Hematopoietic multipotent progenitor cell treated with erythropoietin and hydrocortisone succinate and interleukin-3 and kit ligand, for 8 days (in vitro differentiated cells): ENCODE results near the gene NT5C.
A peak's percentile ranks its signal among the peaks of the same experiment; 100 is the strongest.
"Not testable (repeated sequence)": the region's sequence is repeated elsewhere in the genome, so short reads cannot be mapped to it uniquely, and the experiment has no call there.

ENCODE experiments used
- DNase-seq: peaks from one replicate; pipeline ENCODE4 v3.0.0-alpha.2; 2015

The NT5C gene

GRCh38 chr17:75142236-75142971 lies 10.9 kb upstream of the NT5C start:
- DNase-seq: no peak

DNA sequence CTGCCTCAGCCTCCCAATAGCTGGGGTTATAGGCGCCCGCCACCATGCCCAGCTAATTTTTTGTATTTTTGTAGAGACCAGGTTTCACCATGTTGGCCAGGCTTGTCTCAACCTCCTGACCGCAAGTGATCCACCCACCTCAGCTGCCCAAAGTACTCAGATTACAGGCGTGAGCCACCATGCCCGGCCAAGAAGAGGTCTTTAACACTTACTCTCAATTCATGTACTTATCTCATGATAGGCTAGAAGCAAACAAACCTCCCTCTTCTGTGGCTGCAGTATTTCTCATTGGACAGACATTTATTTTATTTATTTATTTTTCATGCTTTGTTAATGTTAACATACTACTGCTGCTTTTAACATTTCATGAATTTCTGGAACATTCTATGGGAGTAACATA lies 7.0 kb upstream of the NT5C start:
- DNase-seq: no peak

- DNase-seq: not testable (repeated sequence)
Measured at GRCh38 chr17:75137762-75138161, 6.2 kb upstream of the NT5C start.

DNA sequence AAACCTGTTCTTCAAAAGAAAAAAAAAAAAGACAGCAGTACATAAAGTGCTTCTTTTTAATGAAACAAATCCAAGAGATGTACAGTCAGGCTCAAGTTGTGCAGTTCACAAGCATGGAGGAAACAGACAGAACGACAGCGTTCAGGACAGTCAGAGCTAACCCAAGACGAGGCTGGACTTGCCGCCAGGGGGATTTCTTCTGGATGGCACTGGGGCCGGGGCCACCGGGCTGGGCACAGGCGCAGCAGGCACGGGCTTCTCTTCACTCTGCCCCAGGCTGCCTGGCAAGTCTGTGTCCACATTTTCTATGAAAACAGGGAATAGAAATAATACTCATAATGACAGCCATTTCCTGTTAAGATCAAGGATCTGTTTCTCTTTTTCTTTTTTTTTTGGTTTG lies 4.4 kb upstream of the NT5C start:
- DNase-seq: no peak

- DNase-seq: no peak
Measured at GRCh38 chr17:75135452-75135851, 3.9 kb upstream of the NT5C start.

DNA sequence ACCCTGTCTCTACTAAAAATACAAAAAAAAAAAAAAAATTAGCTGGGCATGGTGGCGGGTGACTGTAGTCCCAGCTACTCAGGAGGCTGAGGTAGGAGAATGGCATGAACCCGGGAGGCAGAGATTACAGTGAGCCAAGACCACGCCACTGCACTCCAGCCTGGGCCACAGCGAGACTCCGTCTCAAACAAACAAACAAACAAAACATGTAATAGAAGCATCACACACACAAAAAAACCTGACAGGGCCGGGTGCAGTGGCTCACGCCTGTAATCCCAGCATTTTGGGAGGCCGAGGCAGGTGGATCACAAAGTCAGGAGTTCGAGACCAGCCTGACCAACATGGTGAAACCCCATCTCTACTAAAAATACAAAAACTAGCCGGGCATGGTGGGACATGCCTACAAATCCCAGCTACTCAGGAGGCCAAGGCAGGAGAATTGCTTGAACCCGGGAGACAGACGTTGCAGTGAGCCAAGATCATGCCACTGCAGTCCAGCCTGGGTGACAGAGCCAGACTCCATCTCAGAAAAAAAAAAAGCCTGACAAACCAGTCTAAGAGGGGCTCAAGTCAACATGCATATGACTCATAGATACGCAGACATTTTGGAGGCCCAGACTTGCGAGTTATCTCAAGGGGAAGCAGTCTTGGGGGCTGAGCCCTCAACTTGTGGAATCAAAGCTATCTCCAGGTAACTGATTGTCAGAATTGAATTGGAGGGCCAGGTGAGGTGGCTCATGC lies 2.2 kb upstream of the NT5C start:
- not testable (repeated sequence) for DNase-seq

GRCh38 chr17:75133001-75133400 lies 1.5 kb upstream of the NT5C start:
- no peak for DNase-seq

DNA sequence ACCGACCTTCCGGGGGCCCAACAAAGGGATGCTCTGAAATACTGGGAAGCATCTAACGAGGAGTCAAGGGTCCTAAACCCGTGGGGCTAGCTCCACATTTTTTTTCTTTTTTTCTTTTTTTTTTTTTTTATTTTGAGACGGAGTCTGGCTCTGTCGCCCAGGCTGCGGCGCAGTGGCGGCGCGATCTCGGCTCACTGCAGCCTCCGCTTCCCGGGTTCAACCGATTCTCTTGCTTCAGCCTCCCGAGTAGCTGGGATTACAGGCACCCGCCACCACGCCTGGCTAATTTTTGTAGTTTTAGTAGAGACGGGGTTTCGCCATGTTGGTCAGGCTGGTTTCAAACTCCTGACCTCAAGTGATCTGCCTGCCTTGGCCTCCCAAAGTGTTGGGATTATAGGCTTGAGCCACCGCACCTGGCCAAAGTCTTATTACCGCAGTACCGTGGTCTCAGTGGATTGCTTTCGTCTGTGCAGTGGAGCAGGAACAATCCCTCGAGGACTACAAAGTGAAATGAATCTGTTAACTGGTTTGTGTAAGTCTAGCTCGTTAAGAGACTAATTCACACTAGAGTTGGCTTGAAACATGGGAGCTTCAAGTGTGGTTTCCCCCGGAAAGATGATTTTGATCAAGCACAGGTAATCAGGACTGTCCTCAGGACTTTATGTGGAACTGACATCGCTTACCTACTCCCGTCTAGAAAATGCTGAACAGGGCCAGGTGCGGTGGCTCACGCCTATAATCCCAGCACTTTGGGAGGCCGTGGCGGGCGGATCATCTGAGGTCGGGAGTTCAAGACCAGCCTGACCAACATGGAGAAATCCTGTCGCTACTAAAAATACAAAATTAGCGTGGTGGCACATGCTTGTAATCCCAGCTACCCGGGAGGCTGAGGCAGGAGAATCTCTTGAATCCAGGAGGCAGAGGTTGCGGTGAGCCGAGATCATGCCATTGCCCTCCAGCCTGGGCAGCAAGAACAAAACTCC lies 767 bp upstream of the NT5C start:
- DNase-seq: not testable (repeated sequence)

DNA sequence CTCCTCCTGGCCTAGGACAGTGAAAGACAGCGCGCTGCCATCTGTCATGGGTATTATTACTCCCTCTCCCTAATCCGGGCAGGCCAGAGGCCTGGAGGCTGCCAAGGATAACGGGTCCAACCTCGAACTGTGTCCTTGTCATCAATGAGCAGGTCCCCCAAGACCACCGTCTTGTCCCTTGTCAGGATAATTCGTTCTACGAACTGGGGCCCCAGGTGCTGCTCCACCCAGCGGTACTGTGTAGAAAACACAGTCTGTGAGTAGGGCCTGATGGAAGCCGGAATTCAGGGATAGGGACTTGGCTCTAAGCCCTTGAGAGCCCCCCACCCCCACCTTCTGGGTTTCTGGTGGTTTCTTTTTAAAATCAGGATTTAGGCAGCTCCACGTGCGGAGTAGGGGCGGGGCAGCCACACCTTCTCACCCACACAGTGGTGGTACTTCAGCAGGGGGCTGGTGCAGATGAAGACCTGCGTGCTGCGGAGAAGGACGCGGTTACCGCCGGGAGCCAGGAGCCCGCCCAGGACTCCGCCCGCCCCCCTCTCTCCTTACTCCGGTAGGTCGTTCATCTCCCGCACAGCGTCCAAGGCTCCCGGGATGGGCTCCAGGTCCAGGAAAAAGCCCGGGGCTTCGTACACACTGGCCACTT lies 787 bp downstream of the NT5C start:
- peak; percentile 78 for DNase-seq

- DNase-seq: no peak
Measured at GRCh38 chr17:75130059-75130631, 1.4 kb downstream of the NT5C start.

- DNase-seq: no peak
Measured at GRCh38 chr17:75129576-75129975, 2.0 kb downstream of the NT5C start.

DNA sequence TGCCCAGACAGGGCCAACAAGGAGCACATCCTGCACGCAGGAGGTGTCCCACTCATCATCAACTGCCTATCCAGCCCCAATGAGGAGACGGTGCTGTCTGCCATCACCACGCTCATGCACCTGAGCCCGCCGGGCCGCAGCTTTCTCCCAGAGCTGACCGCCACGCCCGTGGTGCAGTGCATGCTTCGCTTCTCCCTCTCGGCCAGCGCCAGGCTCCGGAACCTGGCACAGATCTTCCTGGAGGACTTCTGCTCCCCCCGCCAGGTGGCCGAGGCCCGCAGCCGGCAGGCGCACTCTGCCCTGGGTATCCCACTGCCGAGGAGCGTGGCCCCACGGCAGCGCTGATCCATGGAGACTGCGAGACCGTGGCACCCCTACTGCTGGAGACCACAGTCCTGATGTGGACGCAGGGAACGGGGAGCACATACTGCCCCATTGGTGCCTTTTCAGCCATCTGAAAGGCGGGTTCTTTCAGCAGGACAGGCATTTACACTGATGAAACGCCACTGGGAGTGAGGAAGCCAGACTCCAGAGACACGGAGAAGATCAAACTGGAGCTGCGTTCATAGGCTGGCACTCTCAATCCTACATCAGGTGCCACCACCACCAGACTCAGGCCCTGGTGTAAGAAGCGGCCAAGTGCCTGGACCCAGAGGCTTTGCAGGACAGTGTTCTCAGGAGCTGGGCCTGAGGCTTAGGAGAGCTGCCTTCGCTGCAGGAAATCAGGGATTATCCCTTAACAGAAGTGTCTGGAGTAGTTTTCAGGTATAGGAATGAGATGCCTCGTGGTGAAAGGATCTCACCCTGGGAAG lies 2.6 kb downstream of the NT5C start:
- DNase-seq: no peak

DNA sequence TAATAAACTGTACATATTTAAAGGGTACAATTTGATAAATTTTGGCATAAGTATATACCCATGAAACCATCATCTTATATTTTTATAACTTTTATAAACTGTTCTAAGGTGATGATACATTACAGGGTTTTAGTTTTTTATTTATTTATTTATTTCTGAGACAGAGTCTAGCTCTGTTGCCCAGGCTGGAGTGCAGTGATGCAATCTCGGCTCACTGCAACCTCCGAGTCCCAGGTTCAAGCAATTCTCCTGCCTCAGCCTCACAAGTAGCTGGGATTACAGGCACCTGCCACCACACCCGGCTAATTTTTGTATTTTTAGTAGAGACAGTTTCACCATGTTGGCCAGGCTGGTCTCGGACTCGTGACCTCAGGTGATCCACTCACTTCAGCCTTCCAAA lies 3.6 kb downstream of the NT5C start:
- DNase-seq: not testable (repeated sequence)

DNA sequence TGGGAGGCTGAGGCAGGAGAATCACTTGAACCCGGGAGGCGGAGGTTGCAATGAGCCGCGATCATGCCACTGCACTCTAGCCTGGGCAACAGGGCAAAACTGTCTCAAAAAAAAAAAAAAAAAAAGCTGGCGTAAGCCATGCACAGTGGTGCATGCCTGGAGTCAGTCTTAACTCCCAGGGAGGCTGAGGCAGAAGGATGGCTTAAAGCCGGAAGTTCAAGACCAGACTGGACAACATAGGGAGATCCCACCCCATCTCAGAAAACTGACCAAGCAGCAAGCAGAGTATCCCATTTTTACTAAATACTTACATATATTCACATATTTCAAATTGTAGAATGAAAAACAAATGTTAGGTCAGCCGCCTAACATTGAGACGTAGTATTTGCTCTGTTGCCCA lies 4.6 kb downstream of the NT5C start:
- DNase-seq: no peak

GRCh38 chr17:75125984-75126383 lies 5.6 kb downstream of the NT5C start:
- DNase-seq: no peak

GRCh38 chr17:75124819-75125162 lies 6.8 kb downstream of the NT5C start:
- DNase-seq: no peak

- peak; percentile 99 for DNase-seq
Measured at GRCh38 chr17:75124041-75124818, 7.3 kb downstream of the NT5C start.

DNA sequence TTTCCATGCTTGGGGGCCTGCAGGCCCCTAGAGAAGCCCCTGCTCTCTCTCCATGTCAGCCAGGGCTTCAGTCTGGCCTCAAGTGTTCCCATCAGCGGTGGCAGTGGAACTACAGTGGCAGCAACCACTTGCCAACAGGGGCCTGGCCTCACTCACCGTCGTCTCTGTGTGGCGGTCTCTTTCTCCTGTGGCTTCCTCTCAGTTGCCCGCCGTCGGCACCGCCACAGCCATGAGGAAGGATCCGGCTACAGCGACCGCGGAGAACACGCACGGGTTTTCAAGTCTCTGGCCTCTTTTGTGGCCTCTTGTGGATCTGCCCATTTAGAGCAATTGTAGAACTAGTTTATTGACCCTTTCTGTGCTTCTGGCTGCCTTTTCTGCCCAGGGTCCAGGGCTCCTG lies 13.2 kb downstream of the NT5C start:
- no peak for DNase-seq

DNA sequence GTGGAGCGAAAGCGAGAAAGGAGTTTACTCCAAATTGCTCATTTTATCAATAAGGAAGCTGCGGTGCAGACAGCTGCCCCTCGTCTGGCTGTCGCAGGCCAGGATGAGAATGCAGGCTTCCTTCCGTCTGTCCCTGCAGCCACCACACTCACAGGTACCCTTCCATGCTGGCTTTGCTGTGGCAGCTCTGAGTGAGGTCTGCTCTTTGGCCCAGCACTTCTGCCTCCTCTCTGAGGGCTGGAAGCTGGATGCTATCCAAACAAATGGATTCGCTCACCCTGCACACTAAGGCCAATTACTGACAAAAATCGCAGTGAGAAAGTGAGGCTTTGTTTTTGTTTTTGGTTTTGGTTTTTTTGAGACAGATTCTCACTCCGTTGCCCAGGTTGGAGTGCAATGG lies 14.8 kb downstream of the NT5C start:
- DNase-seq: no peak

DNA sequence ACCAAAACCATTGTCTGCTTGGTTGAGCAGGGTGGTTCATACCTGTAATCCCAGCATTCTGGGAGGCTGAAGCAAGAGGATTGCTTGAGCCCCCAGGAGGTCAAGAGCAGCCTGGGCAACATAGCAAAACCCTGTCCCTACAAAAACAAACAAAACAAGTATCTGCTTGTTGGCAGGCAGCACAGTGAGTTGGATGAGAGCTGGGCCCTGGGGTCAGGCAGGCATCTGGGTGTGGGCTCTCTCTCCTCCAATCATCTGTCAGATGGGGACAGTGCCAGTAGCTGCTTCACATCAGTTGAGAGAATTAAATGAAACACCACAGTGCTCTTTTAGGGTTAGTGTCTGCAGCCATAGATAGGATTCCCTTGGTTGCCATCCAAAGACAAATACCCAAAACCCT lies 16.0 kb downstream of the NT5C start:
- DNase-seq: peak; percentile 86
